Mononuclear cell (primary cell): ENCODE measurements around the gene TRPM3. TPM values are rescaled to one million over a fixed set of nuclear protein-coding genes. Genes with fewer than 3 reads are reported as not detected.

Source experiments
- H3K27me3 ChIP-seq: 2 replicates; pipeline ENCODE4 v1.6.0; 2011; ENCODE audit warnings: low read length, control low read depth; ENCODE audit not compliant: insufficient read depth
- H3K4me1 ChIP-seq: 2 replicates; pipeline ENCODE4 v1.5.1; 2011; ENCODE audit warnings: mild to moderate bottlenecking, low read length, control low read depth; ENCODE audit not compliant: insufficient read depth
- H3K4me3 ChIP-seq: 2 replicates; pipeline ENCODE4 v1.5.1; 2011; ENCODE audit warnings: mild to moderate bottlenecking, low read length, moderate library complexity
- H3K9me3 ChIP-seq: 2 replicates; pipeline ENCODE4 v1.5.1; 2011; ENCODE audit warnings: low read depth, mild to moderate bottlenecking, control low read depth, low read length
- total RNA-seq: library from RNA; depleted of rRNA; stranded (reverse); fragments of >200 nt; gene quantifications from one replicate; pipeline ENCODE4 v1.2.3, GENCODE V29; 2012

Gene TRPM3
- total RNA-seq, 1 donor = not detected

DNA sequence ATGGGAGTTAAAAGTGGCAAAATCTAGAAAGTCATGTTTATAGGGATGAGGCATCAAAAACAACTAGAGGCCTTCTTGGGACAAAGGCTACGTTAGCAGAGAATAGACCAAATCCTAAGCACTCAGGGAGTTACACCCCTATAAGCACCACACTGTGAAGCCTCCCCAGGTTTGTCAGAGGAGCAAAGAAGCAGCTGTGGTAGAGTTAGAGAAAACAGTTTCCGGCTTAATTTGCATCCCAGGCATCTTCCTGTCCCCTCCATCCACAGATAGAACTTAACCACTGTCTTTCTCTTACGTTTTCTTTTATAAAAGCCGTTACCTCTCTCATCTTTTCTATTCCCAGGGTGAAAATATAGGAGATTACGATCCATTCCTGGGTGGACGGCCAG lies 518.4 kb downstream of the TRPM3 start:
- Histone ChIP-seq H3K4me3 (no peak overlapping the region), H3K27me3 (no peaks in the 10 kb centered on the region), H3K4me1 (peaks cover 10% of the 10 kb centered on the region), H3K9me3 (no peaks in the 10 kb centered on the region)

DNA sequence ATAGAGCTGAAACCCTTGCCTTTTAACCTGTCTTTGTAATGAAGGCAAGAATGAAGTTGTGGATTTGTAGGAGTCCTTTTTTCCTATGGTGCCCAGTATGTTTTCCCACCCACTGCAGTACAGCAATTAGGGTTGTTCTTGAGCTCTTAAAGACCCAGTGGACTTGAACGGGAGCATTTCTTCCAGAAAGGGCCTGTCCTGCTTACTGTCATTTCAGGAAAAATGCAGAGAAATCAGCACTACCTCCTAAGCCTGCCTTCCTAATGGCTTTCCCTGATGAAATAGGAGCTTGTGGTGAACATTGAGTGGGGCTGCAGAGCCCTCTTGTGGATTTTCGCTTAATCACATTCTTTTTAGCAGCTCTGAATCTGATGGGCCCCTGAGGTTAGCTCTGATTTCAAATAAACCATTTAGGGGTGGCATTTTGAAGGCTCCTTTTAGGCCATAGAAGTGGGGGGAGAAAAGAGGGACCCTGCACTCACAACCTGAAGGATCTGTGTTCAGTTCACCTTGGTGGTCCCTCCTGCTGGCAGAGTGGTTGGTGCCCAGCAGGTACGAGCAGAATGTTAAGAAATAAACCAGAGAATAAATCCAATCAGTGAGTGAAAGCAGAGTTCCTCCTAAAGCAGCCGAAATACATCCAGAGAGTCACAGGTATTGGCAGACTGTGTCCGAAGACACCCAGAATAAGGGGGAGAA lies 519.0 kb downstream of the TRPM3 start:
- H3K27me3 ChIP-seq = no peaks in the 10 kb centered on the region

GRCh38 chr9:70601000-70601951 lies 520.1 kb downstream of the TRPM3 start:
- Histone ChIP-seq H3K9me3 (no peaks in the 10 kb centered on the region), H3K27me3 (no peaks in the 10 kb centered on the region), H3K4me1 (no peaks in the 10 kb centered on the region)

More for the DNA sequence above, 519.0 kb downstream of the TRPM3 start:
- H3K4me1 ChIP-seq = peaks cover 4% of the 10 kb centered on the region
- H3K9me3 ChIP-seq = no peaks in the 10 kb centered on the region
- no peak overlapping the region for H3K4me3 ChIP-seq

GRCh38 chr9:70600506-70600905 lies 520.9 kb downstream of the TRPM3 start:
- Histone ChIP-seq H3K9me3 (no peaks in the 10 kb centered on the region), H3K27me3 (no peaks in the 10 kb centered on the region), H3K4me1 (no peaks in the 10 kb centered on the region)

More at GRCh38 chr9:70601000-70601951, 520.1 kb downstream of the TRPM3 start:
- no peak overlapping the region for H3K4me3 ChIP-seq

GRCh38 chr9:70597886-70598285 lies 523.5 kb downstream of the TRPM3 start:
- Histone ChIP-seq H3K27me3 (no peaks in the 10 kb centered on the region), H3K9me3 (no peaks in the 10 kb centered on the region), H3K4me3 (no peak overlapping the region), H3K4me1 (no peaks in the 10 kb centered on the region)

More at GRCh38 chr9:70600506-70600905, 520.9 kb downstream of the TRPM3 start:
- H3K4me3 ChIP-seq = no peak overlapping the region

- Histone ChIP-seq H3K4me3 (no peak overlapping the region), H3K9me3 (no peaks in the 10 kb centered on the region), H3K27me3 (no peaks in the 10 kb centered on the region), H3K4me1 (no peaks in the 10 kb centered on the region)
Observed at GRCh38 chr9:70595211-70595610, 526.2 kb downstream of the TRPM3 start.

DNA sequence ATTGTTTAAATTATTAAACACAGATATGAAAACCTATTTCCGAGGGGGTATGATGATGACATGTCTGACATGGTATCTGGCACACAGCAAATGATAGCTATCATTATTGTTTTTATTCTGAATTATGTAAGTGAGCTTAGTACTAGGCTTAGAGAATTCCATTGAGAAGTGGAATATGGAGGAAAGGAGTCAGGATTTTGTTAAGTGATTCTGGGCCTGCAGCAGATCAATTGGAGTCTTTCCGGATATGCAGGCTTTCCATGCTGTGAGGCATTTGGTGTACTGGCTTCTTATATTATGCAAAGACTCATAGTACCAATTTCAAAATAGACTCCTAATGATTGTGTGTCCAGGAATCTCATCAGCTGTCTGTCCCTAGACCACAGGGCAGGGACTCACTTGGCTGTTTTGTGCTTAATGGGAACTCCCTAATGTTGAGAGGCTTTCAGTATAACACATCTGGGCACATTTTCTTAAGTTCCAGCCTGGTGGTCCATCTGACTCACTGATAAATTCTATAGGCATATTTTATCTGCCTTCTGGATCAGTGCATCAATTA lies 527.0 kb downstream of the TRPM3 start:
- Histone ChIP-seq H3K4me3 (no peak overlapping the region), H3K27me3 (no peaks in the 10 kb centered on the region), H3K9me3 (no peaks in the 10 kb centered on the region), H3K4me1 (no peaks in the 10 kb centered on the region)

DNA sequence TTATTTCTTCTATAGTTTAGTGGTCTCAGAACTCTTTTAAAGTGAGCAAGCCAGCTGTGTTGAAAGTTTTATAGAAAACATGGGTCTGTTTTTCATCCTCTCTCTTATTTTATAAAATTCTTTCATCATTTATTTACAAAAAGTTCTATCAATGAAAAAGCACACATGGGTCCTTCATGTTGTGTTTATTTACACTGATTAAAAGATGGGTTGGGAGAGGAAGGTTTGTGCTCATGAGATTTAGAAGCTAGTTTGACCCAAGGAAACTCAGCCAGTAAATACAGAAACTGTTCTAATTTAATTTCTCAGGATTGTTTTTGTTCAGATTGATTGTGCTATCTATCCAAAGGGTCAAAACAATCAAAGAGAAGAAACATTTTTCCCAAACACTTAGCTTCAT lies 528.2 kb downstream of the TRPM3 start:
- Histone ChIP-seq H3K27me3 (no peaks in the 10 kb centered on the region), H3K4me3 (no peak overlapping the region), H3K9me3 (no peaks in the 10 kb centered on the region), H3K4me1 (no peaks in the 10 kb centered on the region)

DNA sequence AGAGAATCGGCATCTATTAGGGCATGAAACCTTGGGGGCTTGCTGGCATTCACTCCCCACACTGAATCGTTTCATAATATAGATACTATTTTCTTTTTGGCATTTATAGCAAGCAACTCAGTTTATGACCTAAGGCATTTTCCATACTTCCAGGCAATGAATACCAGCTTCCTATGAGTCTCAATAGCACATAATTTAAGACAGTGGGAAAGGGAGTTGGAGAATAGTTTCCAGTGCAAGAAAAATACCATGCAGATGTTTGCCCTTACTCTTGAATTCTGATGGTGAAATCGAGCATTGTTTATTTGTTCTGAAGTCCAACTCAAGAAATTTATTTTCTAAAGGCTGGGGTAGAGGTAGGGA lies 531.1 kb downstream of the TRPM3 start:
- no peaks in the 10 kb centered on the region for H3K9me3 ChIP-seq
- no peaks in the 10 kb centered on the region for H3K27me3 ChIP-seq
- no peaks in the 10 kb centered on the region for H3K4me1 ChIP-seq
- no peak overlapping the region for H3K4me3 ChIP-seq

DNA sequence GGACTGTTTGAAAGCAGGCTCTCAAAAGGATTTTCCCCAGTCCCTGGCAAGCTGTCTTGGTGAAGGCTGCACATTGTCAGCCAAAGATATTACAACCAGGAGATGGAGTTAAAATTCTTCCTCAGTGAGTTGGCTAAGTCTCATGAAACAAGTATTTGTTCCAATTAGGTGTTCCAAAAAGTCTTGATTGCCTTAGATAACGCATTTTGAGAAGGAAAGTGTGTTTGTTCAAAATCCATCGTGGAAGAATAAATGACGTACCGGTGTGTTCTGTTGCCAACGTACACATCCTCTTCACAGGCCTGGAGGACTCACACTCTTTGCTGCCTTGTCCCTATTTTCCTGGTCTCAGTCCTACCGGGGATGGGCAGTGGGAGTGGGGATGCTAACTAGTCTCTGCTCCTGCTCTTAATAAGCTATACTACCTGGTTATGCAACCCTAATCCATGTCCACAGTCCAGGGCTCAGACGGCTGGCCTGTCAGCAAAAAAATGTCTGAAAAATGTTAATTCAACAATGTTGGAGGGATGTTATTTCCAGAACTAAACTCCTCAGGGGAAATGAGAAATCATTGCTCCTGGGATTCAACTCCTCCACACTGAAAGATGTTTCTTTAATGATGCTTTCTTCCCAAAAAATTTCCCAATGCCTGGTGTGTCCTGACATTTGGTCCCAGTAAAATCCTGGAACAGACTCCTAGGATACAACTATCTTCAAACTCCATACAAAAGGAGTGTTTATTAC lies 531.7 kb downstream of the TRPM3 start:
- no peaks in the 10 kb centered on the region for H3K9me3 ChIP-seq
- H3K27me3 ChIP-seq = no peaks in the 10 kb centered on the region
- no peaks in the 10 kb centered on the region for H3K4me1 ChIP-seq
- no peak overlapping the region for H3K4me3 ChIP-seq

DNA sequence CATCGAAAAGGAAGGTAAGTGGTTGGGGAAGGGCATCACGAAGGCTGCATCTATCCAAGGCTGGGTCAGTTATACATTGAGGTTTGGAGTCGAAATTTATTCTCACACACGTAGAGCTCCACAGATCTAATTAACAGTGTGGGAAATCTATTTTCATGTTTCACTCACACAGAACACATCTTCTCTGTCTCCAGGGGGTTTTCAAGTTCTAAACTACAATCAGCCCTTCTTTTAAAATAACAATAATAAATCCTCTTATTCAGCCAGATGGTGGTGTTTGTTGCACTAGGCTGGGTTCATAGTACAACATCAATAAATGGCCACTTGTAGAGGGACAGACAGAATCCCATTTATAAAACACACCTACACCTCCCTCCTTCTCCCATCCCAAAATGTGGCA lies 532.4 kb downstream of the TRPM3 start:
- no peaks in the 10 kb centered on the region for H3K27me3 ChIP-seq
- no peaks in the 10 kb centered on the region for H3K9me3 ChIP-seq
- H3K4me1 ChIP-seq = no peaks in the 10 kb centered on the region
- H3K4me3 ChIP-seq = no peak overlapping the region

- no peak overlapping the region for H3K4me3 ChIP-seq
- no peaks in the 10 kb centered on the region for H3K9me3 ChIP-seq
- H3K27me3 ChIP-seq = no peaks in the 10 kb centered on the region
- H3K4me1 ChIP-seq = no peaks in the 10 kb centered on the region
Observed at GRCh38 chr9:70588381-70588780, 533.0 kb downstream of the TRPM3 start.

DNA sequence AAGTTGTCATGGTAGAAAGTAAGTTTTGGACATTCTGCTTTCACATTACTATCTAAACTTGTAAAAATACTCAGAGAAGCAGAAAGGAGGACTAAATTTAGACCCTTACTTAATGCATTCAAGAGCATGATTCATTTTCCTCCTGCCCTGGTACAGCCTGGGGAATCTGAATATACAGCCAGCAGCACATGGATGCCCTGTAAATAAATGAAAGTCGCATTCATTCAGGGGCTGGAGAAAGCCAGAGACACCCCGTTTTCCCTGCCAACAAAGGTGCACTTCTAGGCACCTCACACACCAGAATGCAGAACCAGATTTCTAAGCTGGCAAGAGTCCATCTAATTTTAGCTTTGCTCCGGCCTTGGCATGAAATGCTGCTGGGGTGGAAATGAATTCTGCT lies 534.2 kb downstream of the TRPM3 start:
- no peaks in the 10 kb centered on the region for H3K4me1 ChIP-seq
- H3K27me3 ChIP-seq = no peaks in the 10 kb centered on the region
- no peaks in the 10 kb centered on the region for H3K9me3 ChIP-seq
- no peak overlapping the region for H3K4me3 ChIP-seq

GRCh38 chr9:70586476-70586875 lies 534.9 kb downstream of the TRPM3 start:
- Histone ChIP-seq H3K9me3 (no peaks in the 10 kb centered on the region), H3K27me3 (no peaks in the 10 kb centered on the region), H3K4me1 (peaks cover under 1% of the 10 kb centered on the region), H3K4me3 (no peak overlapping the region)

DNA sequence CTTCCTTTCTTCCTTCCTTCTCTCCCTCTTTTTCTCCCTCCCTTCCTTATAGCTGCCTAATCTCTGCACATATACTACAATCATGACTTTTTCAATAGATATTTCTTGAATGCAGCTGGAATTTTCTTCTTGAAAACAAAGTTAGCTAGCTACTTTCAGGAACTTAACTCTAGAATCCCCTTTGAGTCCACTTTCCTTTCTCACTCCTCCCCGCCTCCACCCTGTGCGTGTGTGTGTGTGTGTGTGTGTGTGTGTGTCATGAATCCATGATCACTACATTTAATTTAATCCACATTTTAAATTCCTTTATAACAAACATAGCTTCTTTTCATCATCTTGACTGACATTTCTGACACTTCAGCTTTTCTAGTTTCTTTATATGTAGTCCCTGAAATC lies 539.5 kb downstream of the TRPM3 start:
- Histone ChIP-seq H3K4me3 (no peak overlapping the region), H3K27me3 (no peaks in the 10 kb centered on the region), H3K9me3 (no peaks in the 10 kb centered on the region), H3K4me1 (peaks cover 23% of the 10 kb centered on the region)
